NOMO-1 treated with DMSO at 0.1 percent for 48 hours (cell line): ENCODE measurements around the gene GLIPR1.
"Not testable (repeated sequence)": the region's sequence is repeated elsewhere in the genome, so short reads cannot be mapped to it uniquely, and the experiment has no call there.

ENCODE experiments used
- DNase-seq: peaks from one replicate; lab custom pipeline; 2025; ENCODE audit not compliant: unreplicated experiment; lab: John Stamatoyannopoulos, UW

The GLIPR1 gene

DNA sequence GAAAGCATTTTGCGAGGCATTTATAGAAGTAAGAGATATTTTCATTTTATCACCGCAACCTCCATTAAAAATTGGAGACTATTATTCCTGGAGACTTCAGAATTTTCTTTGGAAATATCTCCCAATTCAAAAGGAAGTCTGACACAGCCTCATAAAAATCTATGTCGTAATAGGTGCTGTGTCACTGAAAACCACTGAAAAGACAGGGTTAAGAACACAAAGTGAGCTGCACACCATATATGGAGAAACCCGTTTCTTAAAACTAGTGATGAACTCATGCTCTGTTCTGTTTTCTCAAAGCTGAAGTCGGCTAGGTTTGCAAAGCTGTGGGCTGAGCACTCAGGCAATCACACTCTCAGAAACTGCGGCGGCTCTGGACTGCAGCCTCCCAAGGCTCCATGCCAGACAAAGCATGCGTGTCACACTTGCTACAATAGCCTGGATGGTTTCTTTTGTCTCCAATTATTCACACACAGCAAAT lies at the start of gene GLIPR1:
TSS of gene GLIPR1 (plus strand) at position 287 of the 481 bp plus-strand sequence. CDS start at position 413, 126 bp downstream.
- peak; percentile 96 for DNase-seq

DNA sequence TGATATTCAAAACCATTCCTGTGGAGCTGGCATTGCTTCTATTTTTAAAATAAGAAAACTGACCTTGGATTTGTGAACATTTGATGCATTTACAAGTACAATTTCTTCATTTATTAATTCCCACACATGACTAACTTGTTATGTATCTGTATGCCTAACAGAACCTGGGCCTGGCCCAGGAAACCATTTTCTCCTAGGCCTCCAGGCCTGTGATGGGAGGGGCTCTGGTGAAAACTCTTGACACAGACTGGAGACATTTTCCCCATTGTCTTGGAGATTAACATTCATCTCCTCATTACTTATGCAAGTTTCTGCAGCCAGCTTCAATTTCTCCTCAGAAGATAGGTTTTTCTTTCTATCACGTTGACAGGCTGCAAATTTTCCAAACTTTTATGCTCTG lies 47.6 kb upstream of the GLIPR1 start:
- no peak for DNase-seq

DNA sequence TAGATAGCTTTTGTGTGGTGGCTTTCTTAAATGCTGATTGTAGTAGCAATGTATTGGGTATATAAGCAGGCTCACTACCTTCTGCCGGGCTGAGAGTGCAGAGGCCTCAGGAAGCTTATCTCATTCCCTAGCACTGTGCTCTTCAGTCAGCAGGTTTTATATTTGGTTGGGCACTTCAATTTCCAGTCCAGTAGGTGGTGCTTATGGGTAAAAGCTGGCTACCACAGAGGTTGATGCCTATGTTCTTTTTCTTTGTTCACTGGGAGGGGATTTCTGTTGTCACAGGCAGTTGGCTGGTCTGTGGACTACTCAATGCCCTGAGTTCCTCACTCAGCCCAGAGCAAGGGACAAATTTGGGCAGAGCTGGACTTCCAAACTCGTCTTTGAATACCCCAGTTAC lies 43.0 kb upstream of the GLIPR1 start:
- peak; percentile 32 for DNase-seq

DNA sequence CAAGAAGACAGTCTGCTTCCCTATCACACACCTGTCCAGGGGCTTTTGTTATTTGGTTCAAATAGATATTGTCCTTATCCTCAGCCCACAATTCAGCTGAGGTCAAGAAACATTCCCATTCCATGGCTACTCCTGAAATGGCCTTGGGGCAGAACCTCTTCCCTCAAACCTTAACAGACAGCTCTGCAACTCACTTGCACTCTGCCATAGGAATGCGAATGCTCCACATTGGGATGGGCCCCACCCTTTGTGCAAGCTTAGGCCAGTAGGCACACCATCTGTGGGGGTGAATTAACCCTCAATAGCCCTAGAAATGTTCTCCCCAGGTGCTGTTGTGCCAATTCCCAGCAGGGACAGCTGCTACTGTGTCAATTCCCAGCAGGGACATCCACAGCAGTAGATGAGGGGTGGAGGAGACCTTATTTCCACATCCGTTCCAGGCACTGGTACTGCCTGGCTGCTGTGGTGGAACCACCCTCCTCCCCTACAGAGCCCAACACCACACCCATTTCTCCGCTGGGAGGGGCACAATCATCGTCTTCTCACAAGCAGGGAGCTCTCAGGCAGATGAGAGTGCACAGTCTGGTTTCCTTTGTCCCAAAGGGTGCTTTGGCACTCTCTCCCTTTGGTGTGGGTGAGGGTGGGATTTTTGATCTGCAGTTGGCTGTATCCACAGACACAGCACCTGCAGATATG lies 42.3 kb upstream of the GLIPR1 start:
- no peak for DNase-seq

DNA sequence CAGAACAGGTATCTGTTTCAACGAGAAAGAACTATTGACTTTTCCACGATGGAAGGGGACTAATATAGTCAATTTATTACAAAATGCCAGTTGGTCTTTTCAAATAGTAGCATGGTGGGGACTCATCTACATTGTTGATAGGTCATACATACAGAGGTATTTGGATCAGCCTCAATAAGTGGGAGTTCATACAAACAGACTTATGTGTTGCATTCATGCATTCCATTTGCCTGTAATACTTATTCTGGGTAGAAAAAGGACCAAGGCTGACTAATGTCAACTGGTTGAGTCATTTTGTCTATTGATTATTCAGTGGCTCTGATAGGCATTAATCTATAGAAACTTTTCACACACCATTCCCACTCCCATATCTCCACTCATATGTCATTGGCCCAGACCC lies 41.5 kb upstream of the GLIPR1 start:
- DNase-seq = no peak

DNA sequence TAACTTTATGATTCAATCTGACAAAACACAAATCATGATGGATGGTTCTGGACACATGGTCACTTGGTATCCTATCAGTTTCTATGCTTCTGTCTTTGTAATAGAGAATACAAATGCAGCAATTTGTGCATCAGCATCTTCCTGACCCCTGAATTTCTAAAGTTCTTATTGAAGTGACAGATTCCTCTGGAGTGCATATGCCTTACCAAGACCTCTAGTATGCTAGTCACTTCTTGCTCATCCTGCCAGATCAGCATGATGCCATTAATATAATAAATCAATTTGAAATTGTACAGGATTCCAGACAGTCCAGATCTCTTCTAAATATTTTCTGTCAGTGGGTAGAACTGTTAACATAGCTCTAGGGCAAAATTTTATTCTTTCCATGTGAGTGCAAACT lies 40.6 kb upstream of the GLIPR1 start:
- DNase-seq = no peak

DNA sequence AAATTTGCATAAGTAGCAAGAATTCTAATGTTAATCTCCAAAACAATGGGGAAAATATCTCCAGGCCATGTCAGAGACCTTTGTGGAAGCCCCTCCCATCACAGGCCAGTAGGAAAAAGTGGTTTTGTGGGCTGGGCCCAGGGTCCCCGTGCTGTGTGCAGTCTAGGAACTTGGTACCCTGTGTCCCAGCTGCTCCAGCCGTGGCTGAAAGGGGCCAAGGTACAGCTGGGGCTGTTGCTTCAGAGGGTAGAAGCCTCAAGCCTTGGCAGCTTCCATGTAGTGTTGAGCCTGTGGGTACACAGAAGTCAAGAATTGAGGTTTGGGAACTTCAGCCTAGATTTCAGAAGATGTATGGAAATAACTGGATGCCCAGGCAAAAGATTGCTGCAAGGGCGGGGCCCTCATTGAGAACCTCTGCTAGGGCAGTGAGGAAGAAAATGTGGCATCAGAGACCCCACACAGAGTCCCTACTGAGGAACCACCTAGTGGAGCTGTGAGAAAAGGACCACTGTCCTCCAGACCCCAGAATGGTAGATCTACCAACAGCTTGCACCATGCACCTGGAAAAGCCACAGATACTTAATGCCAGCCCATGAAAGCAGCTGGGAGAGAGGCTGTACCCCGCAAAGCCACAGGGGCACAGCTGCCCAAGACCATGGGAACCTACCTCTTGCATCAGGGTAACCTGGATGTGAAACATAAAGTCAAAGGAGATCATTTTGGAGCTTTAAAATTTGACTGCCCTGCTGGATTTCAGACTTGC lies 38.7 kb upstream of the GLIPR1 start:
- not testable (repeated sequence) for DNase-seq

DNA sequence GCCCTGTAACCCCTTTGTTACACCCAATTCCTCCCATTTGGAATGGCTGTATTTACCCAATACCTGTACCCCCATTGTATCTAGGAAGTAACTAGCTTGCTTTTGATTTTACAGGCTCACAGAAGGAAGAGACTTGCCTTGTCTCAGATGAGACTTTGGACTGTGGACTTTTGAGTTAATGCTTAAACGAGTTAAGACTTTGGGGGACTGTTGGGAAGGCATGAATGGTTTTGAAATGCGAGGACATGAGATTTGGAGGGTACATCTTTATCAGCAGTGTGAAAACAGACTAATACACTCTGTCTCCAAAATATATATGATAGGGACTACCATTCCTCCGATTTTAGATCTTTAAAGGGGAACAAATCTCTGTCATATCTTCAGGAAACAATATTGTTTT lies 38.1 kb upstream of the GLIPR1 start:
- DNase-seq = not testable (repeated sequence)

DNA sequence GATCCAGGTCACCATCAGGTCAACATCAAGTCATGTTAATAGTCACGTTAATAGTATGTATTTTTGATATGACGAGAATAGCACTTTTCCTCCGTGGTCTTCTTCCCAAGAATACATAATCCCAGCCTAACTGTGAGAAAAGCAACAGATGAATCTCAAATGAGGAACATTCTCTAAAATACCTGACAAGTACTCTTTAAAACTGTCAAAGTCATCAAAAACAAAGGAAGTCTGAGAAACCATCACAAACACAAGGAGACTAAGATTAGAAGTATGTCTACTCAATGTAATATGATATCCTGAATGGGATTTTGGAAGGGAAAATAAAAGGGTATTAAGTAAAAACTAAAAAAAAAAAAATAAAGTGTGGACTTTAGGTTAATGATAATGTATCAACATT lies 36.8 kb upstream of the GLIPR1 start:
- DNase-seq = no peak

DNA sequence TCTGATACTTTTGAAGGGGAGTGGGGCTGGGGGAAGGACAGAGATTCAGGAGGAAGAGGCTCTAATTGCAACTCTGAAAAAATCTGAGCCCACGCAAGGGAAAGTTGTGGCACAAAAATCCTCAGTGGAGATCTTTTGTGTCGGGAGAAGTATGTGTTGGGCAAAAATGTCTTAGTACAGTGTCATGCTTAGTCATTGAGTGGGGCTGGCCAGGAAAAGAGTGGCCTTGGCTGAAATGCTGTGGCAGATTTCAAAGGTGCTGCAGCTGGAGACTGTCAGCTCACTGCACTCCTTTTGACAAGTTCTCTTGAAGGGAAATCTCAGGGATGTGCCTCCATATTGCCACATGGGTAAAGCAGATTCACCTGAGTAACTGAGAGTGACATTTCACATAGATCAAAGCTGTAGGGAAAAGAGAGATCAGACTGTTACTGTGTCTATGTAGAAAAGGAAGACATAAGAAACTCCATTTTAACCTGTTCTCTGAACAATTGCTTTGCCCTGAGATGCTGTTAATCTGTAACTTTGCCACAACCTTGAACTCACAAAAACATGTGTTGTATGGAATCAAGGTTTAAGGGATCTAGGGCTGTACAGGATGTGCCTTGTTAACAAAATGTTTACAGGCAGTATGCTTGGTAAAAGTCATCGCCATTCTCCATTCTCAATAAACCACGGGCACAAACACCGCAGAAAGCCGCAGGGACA lies 36.0 kb upstream of the GLIPR1 start:
- no peak for DNase-seq

DNA sequence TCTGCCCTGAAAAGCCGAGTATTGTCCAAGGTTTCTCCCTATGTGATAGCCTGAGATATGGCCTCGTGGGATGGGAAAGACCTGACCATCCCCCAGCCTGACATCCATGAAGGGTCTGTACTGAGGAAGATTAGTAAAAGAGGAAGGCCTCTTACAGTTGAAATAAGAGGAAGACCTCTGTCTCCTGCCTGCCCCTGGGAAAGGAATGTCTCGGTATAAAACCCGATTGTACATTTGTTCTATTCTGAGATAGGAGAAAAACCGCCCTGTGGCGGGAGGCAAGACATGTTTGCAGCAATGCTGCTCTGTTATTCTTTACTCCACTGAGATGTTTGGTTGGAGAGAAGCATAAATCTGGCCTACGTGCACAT lies 35.4 kb upstream of the GLIPR1 start:
- not testable (repeated sequence) for DNase-seq

DNA sequence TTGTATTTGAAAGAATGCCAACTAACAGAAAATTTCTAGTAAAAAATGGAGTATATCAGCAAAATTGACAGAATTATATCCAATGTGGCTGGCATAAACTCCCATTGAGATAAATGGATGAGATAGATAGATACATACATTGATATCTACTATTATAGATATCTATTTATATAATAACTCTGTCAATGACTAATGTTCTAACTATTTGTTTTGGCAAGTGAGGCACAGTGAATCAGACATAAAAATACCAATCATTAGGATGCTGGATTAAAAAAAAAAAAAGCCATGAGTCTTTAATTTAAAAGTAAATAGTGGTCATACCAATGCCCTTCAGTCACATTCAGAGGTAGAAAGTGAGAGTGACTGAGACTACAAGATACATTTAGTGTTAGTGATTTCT lies 33.7 kb upstream of the GLIPR1 start:
- no peak for DNase-seq

DNA sequence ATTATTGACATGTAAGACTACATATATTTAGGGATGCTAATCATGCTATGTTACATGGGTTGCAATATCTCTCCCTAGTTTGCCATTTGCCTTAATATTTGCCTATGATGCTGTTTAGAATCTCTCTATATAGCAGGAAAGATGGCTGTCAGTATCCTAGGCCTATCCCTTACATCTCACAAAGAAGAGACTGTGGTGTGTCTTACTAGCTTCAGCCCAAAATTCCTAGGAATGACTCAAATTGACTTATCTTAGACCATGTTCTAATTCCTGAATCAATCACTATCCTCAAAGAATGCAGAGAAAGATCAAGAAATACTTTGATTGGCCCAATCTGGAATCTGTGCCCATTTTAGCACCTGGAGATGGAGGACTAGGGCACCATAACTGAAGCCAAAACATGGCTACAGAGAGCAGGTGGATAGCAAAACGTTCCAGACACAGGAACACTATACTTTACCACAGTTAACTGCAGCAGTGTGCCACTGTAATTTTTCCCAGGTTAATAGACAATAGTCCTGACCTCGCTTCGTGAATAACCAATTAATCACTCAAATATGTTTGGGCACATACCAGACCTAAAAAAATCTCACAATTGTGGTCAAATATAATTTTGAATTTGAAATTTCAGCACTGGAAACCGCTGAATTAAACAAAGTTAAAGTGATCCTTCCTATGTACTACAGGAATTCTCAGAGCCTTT lies 32.7 kb upstream of the GLIPR1 start:
- DNase-seq = no peak

DNA sequence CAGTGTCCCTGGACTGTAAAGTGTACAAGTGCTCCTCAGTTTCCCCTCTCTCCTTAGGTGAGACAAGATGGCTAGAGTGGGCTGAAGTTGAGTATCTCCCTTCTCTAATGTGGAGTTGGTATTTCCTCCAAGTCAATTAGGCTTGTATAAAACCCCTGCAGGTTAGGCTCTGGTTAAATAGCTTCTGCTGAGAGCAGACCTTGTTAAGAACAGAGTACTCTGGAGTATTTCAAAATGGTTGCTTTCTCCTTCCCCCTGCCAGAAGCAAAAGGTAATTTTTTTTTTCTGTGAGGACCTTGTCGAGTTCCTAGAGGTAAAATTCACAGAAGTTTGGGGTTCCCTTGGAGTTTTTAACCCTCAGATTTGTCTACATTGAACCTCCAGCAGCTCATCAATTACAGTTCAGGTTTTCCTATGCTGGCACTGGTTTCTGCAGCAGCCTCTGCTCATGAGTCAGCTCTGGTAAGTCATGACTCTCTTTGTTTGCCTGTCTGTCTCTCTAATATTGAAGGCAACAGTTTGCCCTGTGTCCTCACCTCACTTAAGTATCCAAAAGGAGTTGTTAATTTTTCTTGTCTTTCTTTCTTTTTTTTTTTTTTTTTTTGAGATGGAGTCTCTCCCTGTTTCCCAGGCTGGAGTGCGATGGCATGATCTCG lies 27.8 kb upstream of the GLIPR1 start:
- DNase-seq = no peak

DNA sequence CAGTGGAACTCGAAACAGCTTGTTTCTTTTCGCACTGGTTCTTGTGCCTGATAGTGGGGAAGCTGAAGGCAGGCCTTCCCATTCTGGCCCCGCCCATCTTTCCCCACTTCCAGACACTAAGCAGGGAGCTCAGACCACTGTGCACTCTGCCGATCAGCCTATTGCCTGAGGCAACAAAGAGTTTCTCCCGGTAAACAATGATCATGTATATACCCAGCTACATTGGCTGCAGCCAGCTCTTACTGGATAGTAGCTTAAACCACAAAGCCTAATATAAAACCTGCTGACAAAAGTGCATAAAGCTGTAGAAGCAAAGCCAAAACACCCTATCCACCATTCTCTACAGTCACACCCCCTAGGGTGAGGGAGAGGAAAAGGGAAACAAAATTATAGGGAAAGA lies 24.7 kb upstream of the GLIPR1 start:
- no peak for DNase-seq

DNA sequence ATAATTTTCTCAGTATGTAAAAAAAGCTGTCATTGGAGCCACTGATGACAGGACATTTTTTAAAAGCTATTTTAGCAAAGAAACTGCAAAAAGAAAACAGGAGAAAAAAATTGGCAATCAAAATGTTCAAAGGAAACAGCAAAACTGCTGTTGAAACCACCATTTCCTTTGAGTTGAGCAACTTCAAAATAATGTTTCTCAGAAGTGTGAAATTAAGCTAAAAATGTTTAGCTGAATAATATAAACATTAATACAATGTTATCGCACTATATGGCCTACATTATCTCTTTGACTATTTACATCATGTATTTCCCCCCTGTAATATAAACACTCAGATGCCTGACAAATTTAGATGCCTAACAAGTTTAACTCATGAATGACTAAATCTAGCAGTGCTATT lies 23.4 kb upstream of the GLIPR1 start:
- DNase-seq = peak; percentile 28

DNA sequence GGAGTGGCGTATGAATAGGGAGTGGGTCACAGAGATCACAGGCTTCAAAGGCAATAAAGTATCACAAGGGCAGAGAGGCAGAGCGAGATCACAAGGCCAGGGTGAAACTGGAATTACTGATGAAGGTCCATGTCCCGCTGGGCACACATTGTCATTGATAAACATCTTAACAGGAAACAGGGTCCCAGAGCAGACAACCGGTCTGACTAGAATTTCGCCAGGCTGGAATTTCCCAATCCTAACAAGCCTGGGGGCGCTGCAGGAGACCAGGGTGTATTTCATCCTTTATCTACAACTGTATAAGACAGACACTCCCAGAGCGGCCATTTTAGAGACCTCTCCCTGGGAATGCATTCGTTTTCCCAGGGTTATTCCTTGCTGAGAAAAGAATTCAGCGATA lies 22.7 kb upstream of the GLIPR1 start:
- DNase-seq = not testable (repeated sequence)

DNA sequence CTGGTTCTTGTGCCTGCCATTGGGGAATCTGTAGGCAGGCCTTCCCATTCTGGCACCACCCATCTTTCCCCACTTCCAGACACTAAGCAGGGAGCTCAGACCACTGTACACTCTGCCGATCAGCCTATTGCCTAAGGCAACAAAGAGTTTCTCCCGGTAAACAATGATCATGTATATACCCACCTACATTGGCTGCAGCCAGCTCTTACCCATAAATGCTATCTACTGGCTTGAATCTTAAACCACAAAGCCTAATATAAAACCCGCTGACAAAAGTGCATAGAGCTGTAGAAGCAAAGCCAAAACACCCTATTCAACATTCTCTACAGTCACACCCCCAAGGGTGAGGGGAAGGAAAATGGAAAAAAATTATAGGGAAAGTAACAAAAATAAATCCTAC lies 20.8 kb upstream of the GLIPR1 start:
- no peak for DNase-seq

DNA sequence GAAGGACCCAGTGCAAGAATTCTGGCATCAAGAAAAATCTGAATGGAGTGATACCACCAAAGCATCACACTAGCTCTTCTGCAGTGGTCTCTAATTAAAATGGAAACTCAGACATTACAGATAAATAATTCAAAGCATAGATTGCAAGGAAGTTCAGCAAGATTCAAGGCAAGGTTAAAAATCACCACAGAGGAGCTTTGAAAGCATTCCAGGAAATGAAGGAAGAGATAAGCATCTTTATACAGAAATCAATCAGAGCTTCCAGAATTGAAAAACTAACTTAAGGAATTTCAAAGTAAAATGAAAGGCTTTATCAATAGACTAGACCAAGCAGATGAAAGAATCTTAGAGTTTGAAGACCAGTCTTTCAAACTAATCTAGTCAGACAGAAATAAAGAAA lies 20.4 kb upstream of the GLIPR1 start:
- DNase-seq = no peak
